ENCODE measurements around the gene TTC4.

The TTC4 gene

GRCh38 chr1:54685335-54685905 lies 30.2 kb upstream of the TTC4 start:
- no peaks in the 10 kb centered on the region for H3K36me3 ChIP-seq (ENCODE audit: control insufficient read depth, insufficient read depth, low read length)
- no peaks in the 10 kb centered on the region for H3K9me3 ChIP-seq (ENCODE audit: control insufficient read depth, low read length)
- H3K27ac ChIP-seq (ENCODE audit: low read depth, low read length, severe bottlenecking): no peak overlapping the region
- no peaks in the 10 kb centered on the region for H3K4me1 ChIP-seq (ENCODE audit: control insufficient read depth, insufficient read depth, low read length, poor library complexity, severe bottlenecking)
- H3K4me3 ChIP-seq (ENCODE audit: extremely low read depth, insufficient read depth, low read length, poor library complexity, severe bottlenecking): no peak overlapping the region
- 89 to 96% methylated on average over 3 to 4 of the region's 4 CpGs for WGBS, 2 experiments (ENCODE audit: insufficient coverage in 2 of 2)

- Histone ChIP-seq H3K9me3 (ENCODE audit: control insufficient read depth, low read length) (no peaks in the 10 kb centered on the region), H3K4me3 (ENCODE audit: extremely low read depth, insufficient read depth, low read length, poor library complexity, severe bottlenecking) (no peak overlapping the region), H3K27ac (ENCODE audit: low read depth, low read length, severe bottlenecking) (no peak overlapping the region), H3K36me3 (ENCODE audit: control insufficient read depth, insufficient read depth, low read length) (no peaks in the 10 kb centered on the region), H3K4me1 (ENCODE audit: control insufficient read depth, insufficient read depth, low read length, poor library complexity, severe bottlenecking) (no peaks in the 10 kb centered on the region)
- 90% methylated on average over 9 to 10 of the region's 11 CpGs for WGBS, 2 experiments (ENCODE audit: insufficient coverage in 2 of 2)
Measured at GRCh38 chr1:54686155-54686554, 29.5 kb upstream of the TTC4 start.

GRCh38 chr1:54694771-54695170 lies 20.9 kb upstream of the TTC4 start:
- no peaks in the 10 kb centered on the region for H3K36me3 ChIP-seq (ENCODE audit: control insufficient read depth, insufficient read depth, low read length)
- H3K4me1 ChIP-seq (ENCODE audit: control insufficient read depth, insufficient read depth, low read length, poor library complexity, severe bottlenecking): no peaks in the 10 kb centered on the region
- WGBS, 2 experiments (ENCODE audit: insufficient coverage in 2 of 2): 86 to 90% methylated on average over 7 to 8 of the region's 8 CpGs
- no peak overlapping the region for H3K4me3 ChIP-seq (ENCODE audit: extremely low read depth, insufficient read depth, low read length, poor library complexity, severe bottlenecking)
- no peaks in the 10 kb centered on the region for H3K9me3 ChIP-seq (ENCODE audit: control insufficient read depth, low read length)
- no peak overlapping the region for H3K27ac ChIP-seq (ENCODE audit: low read depth, low read length, severe bottlenecking)

GRCh38 chr1:54695221-54695620 lies 20.4 kb upstream of the TTC4 start:
- Histone ChIP-seq H3K4me1 (ENCODE audit: control insufficient read depth, insufficient read depth, low read length, poor library complexity, severe bottlenecking) (no peaks in the 10 kb centered on the region), H3K36me3 (ENCODE audit: control insufficient read depth, insufficient read depth, low read length) (no peaks in the 10 kb centered on the region), H3K9me3 (ENCODE audit: control insufficient read depth, low read length) (no peaks in the 10 kb centered on the region), H3K4me3 (ENCODE audit: extremely low read depth, insufficient read depth, low read length, poor library complexity, severe bottlenecking) (no peak overlapping the region), H3K27ac (ENCODE audit: low read depth, low read length, severe bottlenecking) (no peak overlapping the region)
- WGBS, 2 experiments (ENCODE audit: insufficient coverage in 2 of 2): 80 to 90% methylated on average over 12 to 14 of the region's 15 CpGs

- H3K4me1 ChIP-seq (ENCODE audit: control insufficient read depth, insufficient read depth, low read length, poor library complexity, severe bottlenecking): no peaks in the 10 kb centered on the region
- no peaks in the 10 kb centered on the region for H3K36me3 ChIP-seq (ENCODE audit: control insufficient read depth, insufficient read depth, low read length)
- H3K9me3 ChIP-seq (ENCODE audit: control insufficient read depth, low read length): no peaks in the 10 kb centered on the region
- no peak overlapping the region for H3K4me3 ChIP-seq (ENCODE audit: extremely low read depth, insufficient read depth, low read length, poor library complexity, severe bottlenecking)
- no peak overlapping the region for H3K27ac ChIP-seq (ENCODE audit: low read depth, low read length, severe bottlenecking)
- WGBS, 2 experiments (ENCODE audit: insufficient coverage in 2 of 2): 82 to 100% methylated on average over 1 of the region's 1 CpG
Measured at GRCh38 chr1:54695764-54696163, 19.9 kb upstream of the TTC4 start.

- Histone ChIP-seq H3K4me1 (ENCODE audit: control insufficient read depth, insufficient read depth, low read length, poor library complexity, severe bottlenecking) (no peaks in the 10 kb centered on the region), H3K9me3 (ENCODE audit: control insufficient read depth, low read length) (no peaks in the 10 kb centered on the region), H3K4me3 (ENCODE audit: extremely low read depth, insufficient read depth, low read length, poor library complexity, severe bottlenecking) (no peak overlapping the region), H3K36me3 (ENCODE audit: control insufficient read depth, insufficient read depth, low read length) (no peaks in the 10 kb centered on the region), H3K27ac (ENCODE audit: low read depth, low read length, severe bottlenecking) (no peak overlapping the region)
- WGBS, 2 experiments (ENCODE audit: insufficient coverage in 2 of 2): 71 to 100% methylated on average over 1 of the region's 3 CpGs
Measured at GRCh38 chr1:54696262-54696661, 19.4 kb upstream of the TTC4 start.

GRCh38 chr1:54697896-54698295 lies 17.8 kb upstream of the TTC4 start:
- 91 to 100% methylated on average over 6 of the region's 6 CpGs for WGBS, 2 experiments (ENCODE audit: insufficient coverage in 2 of 2)
- Histone ChIP-seq H3K9me3 (ENCODE audit: control insufficient read depth, low read length) (no peaks in the 10 kb centered on the region), H3K4me3 (ENCODE audit: extremely low read depth, insufficient read depth, low read length, poor library complexity, severe bottlenecking) (no peak overlapping the region), H3K4me1 (ENCODE audit: control insufficient read depth, insufficient read depth, low read length, poor library complexity, severe bottlenecking) (no peaks in the 10 kb centered on the region), H3K36me3 (ENCODE audit: control insufficient read depth, insufficient read depth, low read length) (no peaks in the 10 kb centered on the region), H3K27ac (ENCODE audit: low read depth, low read length, severe bottlenecking) (no peak overlapping the region)

- Histone ChIP-seq H3K4me3 (ENCODE audit: extremely low read depth, insufficient read depth, low read length, poor library complexity, severe bottlenecking) (no peak overlapping the region), H3K4me1 (ENCODE audit: control insufficient read depth, insufficient read depth, low read length, poor library complexity, severe bottlenecking) (no peaks in the 10 kb centered on the region), H3K27ac (ENCODE audit: low read depth, low read length, severe bottlenecking) (no peak overlapping the region), H3K36me3 (ENCODE audit: control insufficient read depth, insufficient read depth, low read length) (no peaks in the 10 kb centered on the region), H3K9me3 (ENCODE audit: control insufficient read depth, low read length) (no peaks in the 10 kb centered on the region)
- 73 to 100% methylated on average over 1 to 4 of the region's 8 CpGs for WGBS, 2 experiments (ENCODE audit: insufficient coverage in 2 of 2)
Measured at GRCh38 chr1:54698346-54698745, 17.3 kb upstream of the TTC4 start.

GRCh38 chr1:54699936-54700525 lies 15.6 kb upstream of the TTC4 start:
- Histone ChIP-seq H3K9me3 (ENCODE audit: control insufficient read depth, low read length) (no peaks in the 10 kb centered on the region), H3K36me3 (ENCODE audit: control insufficient read depth, insufficient read depth, low read length) (no peaks in the 10 kb centered on the region), H3K27ac (ENCODE audit: low read depth, low read length, severe bottlenecking) (no peak overlapping the region), H3K4me3 (ENCODE audit: extremely low read depth, insufficient read depth, low read length, poor library complexity, severe bottlenecking) (no peak overlapping the region), H3K4me1 (ENCODE audit: control insufficient read depth, insufficient read depth, low read length, poor library complexity, severe bottlenecking) (no peaks in the 10 kb centered on the region)
- 88 to 94% methylated on average over 10 to 11 of the region's 11 CpGs for WGBS, 2 experiments (ENCODE audit: insufficient coverage in 2 of 2)

GRCh38 chr1:54701066-54701465 lies 14.6 kb upstream of the TTC4 start:
- Histone ChIP-seq H3K4me3 (ENCODE audit: extremely low read depth, insufficient read depth, low read length, poor library complexity, severe bottlenecking) (no peak overlapping the region), H3K9me3 (ENCODE audit: control insufficient read depth, low read length) (no peaks in the 10 kb centered on the region), H3K4me1 (ENCODE audit: control insufficient read depth, insufficient read depth, low read length, poor library complexity, severe bottlenecking) (no peaks in the 10 kb centered on the region), H3K36me3 (ENCODE audit: control insufficient read depth, insufficient read depth, low read length) (no peaks in the 10 kb centered on the region), H3K27ac (ENCODE audit: low read depth, low read length, severe bottlenecking) (no peak overlapping the region)
- 89% methylated on average over 5 to 8 of the region's 9 CpGs for WGBS, 2 experiments (ENCODE audit: insufficient coverage in 2 of 2)

GRCh38 chr1:54701996-54702395 lies 13.7 kb upstream of the TTC4 start:
- 88 to 91% methylated on average over 11 of the region's 11 CpGs for WGBS, 2 experiments (ENCODE audit: insufficient coverage in 2 of 2)

More at GRCh38 chr1:54701996-54702395, 13.7 kb upstream of the TTC4 start:
- Histone ChIP-seq H3K4me1 (ENCODE audit: control insufficient read depth, insufficient read depth, low read length, poor library complexity, severe bottlenecking) (no peaks in the 10 kb centered on the region), H3K9me3 (ENCODE audit: control insufficient read depth, low read length) (no peaks in the 10 kb centered on the region), H3K4me3 (ENCODE audit: extremely low read depth, insufficient read depth, low read length, poor library complexity, severe bottlenecking) (no peak overlapping the region), H3K36me3 (ENCODE audit: control insufficient read depth, insufficient read depth, low read length) (no peaks in the 10 kb centered on the region), H3K27ac (ENCODE audit: low read depth, low read length, severe bottlenecking) (no peak overlapping the region)

Measured in mesodermal cell (in vitro differentiated cells).